PFSK-1 (cell line): ENCODE data around the gene ZNF280B.

Experiments
- FOXP2 ChIP-seq: optimal IDR thresholded peaks from 2 replicates; pipeline ENCODE3; 2011; ENCODE audit warnings: borderline replicate concordance, control low read depth, inconsistent platforms; ENCODE audit not compliant: insufficient read depth; ENCODE audit errors: extremely low read length, extremely low read depth
- POLR2AphosphoS5 ChIP-seq: IDR thresholded peaks from 2 replicates; pipeline ENCODE4 v1.6.1; 2012; ENCODE audit warnings: low read depth, mild to moderate bottlenecking, control low read depth, low read length, moderate library complexity
- REST ChIP-seq, 2 experiments: IDR thresholded peaks; 2 replicates each; pipeline versions ENCODE4 v1.6.1 to v1.8.0; 2011 to 2012; ENCODE audit warnings: low read depth in 2 of 2, low read length in 2 of 2, control low read depth in 1 of 2, inconsistent platforms in 1 of 2, mild to moderate bottlenecking in 1 of 2, moderate library complexity in 1 of 2; ENCODE audit not compliant: insufficient read depth in 1 of 2
- SIN3A ChIP-seq: IDR thresholded peaks from 2 replicates; pipeline ENCODE4 v1.6.1; 2012; ENCODE audit warnings: mild to moderate bottlenecking, low read length, moderate library complexity, borderline replicate concordance; ENCODE audit not compliant: insufficient read depth
- TAF1 ChIP-seq: IDR thresholded peaks from 2 replicates; pipeline ENCODE4 v1.6.1; 2012; ENCODE audit warnings: low read length, control low read depth, borderline replicate concordance; ENCODE audit not compliant: insufficient read depth

- no peak for TF ChIP-seq POLR2AphosphoS5
- TF ChIP-seq REST (IDR thresholded peaks at IDR 0.05; ENCODE audit: insufficient read depth in 1 of 2, low read depth in 2 of 2, low read length in 2 of 2), result no peak
- TF ChIP-seq TAF1, result no peak
- no peak for TF ChIP-seq SIN3A
- TF ChIP-seq FOXP2, result no peak
Measured at GRCh38 chr22:22465094-22465602, 43.4 kb downstream of the ZNF280B start.
